ENCODE results near the gene GPALPP1.

GRCh38 chr13:45015300-45015699 lies 26.0 kb downstream of the GPALPP1 start:
- TF ChIP-seq CTCF (IDR thresholded peaks at IDR 0.05): no peak
- no peak for TF ChIP-seq POLR2A (IDR thresholded peaks at IDR 0.05)
